Calu3 (cell line): ENCODE results near the gene FAHD1. TPM values are rescaled to one million over a fixed set of nuclear protein-coding genes. Genes with fewer than 3 reads are reported as not detected.

Source experiments
- BruUV-seq: library from RNA; stranded (reverse); fragments of 400-500 nt; replicated peaks from 2 replicates; lab custom pipeline; 2021; lab: Mats Ljungman, UMichigan
- CTCF ChIA-PET: fragments of 300-600 bp; sonication (Branson Sonifier 250); formaldehyde crosslinking; loops from one replicate; lab custom pipeline; 2022; ENCODE audit warnings: antibody characterized with exemption; lab: Charles Lee
- DNase-seq: peaks from one replicate; pipeline ENCODE4 v3.0.0; 2022
- H3K27ac Mint-ChIP-seq: one replicate; pipeline ENCODE4 v1.8.0; 2022; ENCODE audit warnings: mixed read lengths; ENCODE audit not compliant: unreplicated experiment
- H3K27me3 Mint-ChIP-seq: one replicate; pipeline ENCODE4 v1.8.0; 2022; ENCODE audit warnings: mixed read lengths; ENCODE audit not compliant: unreplicated experiment
- H3K36me3 Mint-ChIP-seq: one replicate; pipeline ENCODE4 v1.8.0; 2022; ENCODE audit warnings: mild to moderate bottlenecking, moderate library complexity, mixed read lengths; ENCODE audit not compliant: insufficient read depth, unreplicated experiment
- H3K4me1 Mint-ChIP-seq: one replicate; pipeline ENCODE4 v1.8.0; 2022; ENCODE audit warnings: mild to moderate bottlenecking, low read depth, mixed read lengths; ENCODE audit not compliant: unreplicated experiment
- H3K4me3 Mint-ChIP-seq: one replicate; pipeline ENCODE4 v1.8.0; 2022; ENCODE audit warnings: mild to moderate bottlenecking, low read depth, moderate library complexity, mixed read lengths; ENCODE audit not compliant: unreplicated experiment
- H3K9me3 Mint-ChIP-seq: one replicate; pipeline ENCODE4 v1.8.0; 2022; ENCODE audit warnings: low read depth, mixed read lengths; ENCODE audit not compliant: unreplicated experiment
- CTCF ChIP-seq: fragments of 200-600 bp; IDR thresholded peaks from one replicate; pipeline ENCODE4 v1.8.0; 2022; ENCODE audit warnings: antibody characterized with exemption; ENCODE audit not compliant: unreplicated experiment
- intact Hi-C: fragments of 100-400 bp; cut with micrococcal nuclease; formaldehyde crosslinking; loops from one replicate; pipeline ENCODE4 v1.10.0; 2022; ENCODE audit not compliant: unreplicated experiment
- total RNA-seq: library from RNA; stranded (reverse); gene quantifications from 2 replicates; pipeline ENCODE4 v1.2.3, GENCODE V29; 2022

The FAHD1 gene
- total RNA-seq, 1 experiment from 2014 or later = 33.1 TPM

GRCh38 chr16:1786242-1787055, 40.6 kb upstream of the FAHD1 start:
- Mint-ChIP-seq H3K4me1 (peaks cover 5% of the 10 kb centered on the region), H3K4me3 (no peak overlapping the region), H3K36me3 (peaks cover 74% of the 10 kb centered on the region), H3K9me3 (no peaks in the 10 kb centered on the region), H3K27ac (no peak overlapping the region), H3K27me3 (no peaks in the 10 kb centered on the region)
- CTCF ChIA-PET = no interaction called here
- TF ChIP-seq CTCF = no peak
- intact Hi-C loops = no loop called here
- DNase-seq = no peak
- BruUV-seq = no TSS peak

- H3K4me3 Mint-ChIP-seq = no peak overlapping the region
- no peaks in the 10 kb centered on the region for H3K27me3 Mint-ChIP-seq
- intact Hi-C loops = no loop called here
- no peaks in the 10 kb centered on the region for H3K9me3 Mint-ChIP-seq
- CTCF ChIA-PET = no interaction called here
- H3K4me1 Mint-ChIP-seq = no peaks in the 10 kb centered on the region
- no peak for DNase-seq
- no TSS peak for BruUV-seq
- TF ChIP-seq CTCF = no peak
- no peak overlapping the region for H3K27ac Mint-ChIP-seq
- peaks cover 69% of the 10 kb centered on the region for H3K36me3 Mint-ChIP-seq
Measured at GRCh38 chr16:1787056-1787321, 40.0 kb upstream of the FAHD1 start.

- H3K4me1 Mint-ChIP-seq = no peaks in the 10 kb centered on the region
- no peak overlapping the region for H3K4me3 Mint-ChIP-seq
- no peaks in the 10 kb centered on the region for H3K9me3 Mint-ChIP-seq
- CTCF ChIA-PET = no interaction called here
- no TSS peak for BruUV-seq
- no peak overlapping the region for H3K27ac Mint-ChIP-seq
- no peaks in the 10 kb centered on the region for H3K27me3 Mint-ChIP-seq
- H3K36me3 Mint-ChIP-seq = peaks cover 64% of the 10 kb centered on the region
- intact Hi-C loops = no loop called here
- no peak for TF ChIP-seq CTCF
- no peak for DNase-seq
Measured at GRCh38 chr16:1787322-1788094, 39.5 kb upstream of the FAHD1 start.

- no peaks in the 10 kb centered on the region for H3K4me1 Mint-ChIP-seq
- H3K4me3 Mint-ChIP-seq = no peak overlapping the region
- CTCF ChIA-PET = interaction anchor here (0.5 kb wide), 1 partner anchor 732 kb away, joined by 3 read pairs; the partner anchor contains the start of gene AMDHD2
- no peak overlapping the region for H3K27ac Mint-ChIP-seq
- BruUV-seq = no TSS peak
- H3K9me3 Mint-ChIP-seq = no peaks in the 10 kb centered on the region
- intact Hi-C loops = no loop called here
- no peak for DNase-seq
- no peak for TF ChIP-seq CTCF
- H3K27me3 Mint-ChIP-seq = no peaks in the 10 kb centered on the region
- H3K36me3 Mint-ChIP-seq = peaks cover 57% of the 10 kb centered on the region
Measured at GRCh38 chr16:1788095-1788707, 38.8 kb upstream of the FAHD1 start.
